ENCODE measurements around the gene NUFIP2.

GRCh38 chr17:29263916-29264315, 30.0 kb downstream of the NUFIP2 start:
- TF ChIP-seq CTCF (conservative IDR thresholded peaks at IDR 0.05 in 1 of 2, IDR thresholded peaks at IDR 0.05 in 1 of 2; ENCODE audit: extremely low read depth in 1 of 2, insufficient read depth in 1 of 2, low read depth in 1 of 2, low read length in 2 of 2) (no peak), EZH2 (IDR thresholded peaks at IDR 0.05; ENCODE audit: borderline replicate concordance, low read length) (no peak)

All from mammary epithelial cell (primary cell).